HepG2 (cell line): ENCODE measurements around the gene MCRIP2. TPM values are rescaled to one million over a fixed set of nuclear protein-coding genes. Genes with fewer than 3 reads are reported as not detected.

Experiments used
- ATAC-seq: fragments of 200-7000 bp; cut with Tn5 transposase; 3 replicates; pipeline ENCODE4 v1.9.1; 2020; ENCODE audit warnings: mild to moderate bottlenecking, moderate library complexity
- BruUV-seq: library from RNA; stranded (reverse); fragments of 400-500 nt; replicated peaks from 2 replicates; lab custom pipeline; 2021; lab: Mats Ljungman, UMichigan
- CTCF ChIA-PET: fragments of 300-600 bp; formaldehyde crosslinking; extraction: SDS; loops from one replicate; lab custom pipeline; 2021; ENCODE audit warnings: low total read pairs, inconsistent platforms, low intra/inter-chr PET ratio; lab: Yijun Ruan, JAX
- POLR2A ChIA-PET: fragments of 350-600 bp; sonication (Branson Sonifier 250); formaldehyde crosslinking; loops from one replicate; lab custom pipeline; 2020; ENCODE audit warnings: antibody characterized with exemption, inconsistent platforms; lab: Yijun Ruan, JAX
- DNase-seq: peaks from one replicate; pipeline ENCODE4 v3.0.0-alpha.2; 2015; ENCODE audit warnings: low spot score
- FAIRE-seq: peaks from 3 replicates; lab custom pipeline; 2011; peaks lifted over from hg19 to GRCh38; lab: Jason Lieb, UNC
- H2AFZ ChIP-seq: one replicate; pipeline ENCODE4 v1.6.1; 2011; ENCODE audit warnings: low read length, inconsistent platforms
- H3K27ac ChIP-seq: fragments of 300-600 bp; 3 replicates; pipeline ENCODE4 v1.8.0; 2011; ENCODE audit warnings: mixed run types, mild to moderate bottlenecking, mixed read lengths, low read length, inconsistent platforms; ENCODE audit not compliant: insufficient read depth; ENCODE audit errors: extremely low read length
- H3K27me3 ChIP-seq, 2 experiments: fragments of 200-600 bp in 1 of 2; 2 replicates in 1 of 2; 3 replicates in 1 of 2; pipeline versions ENCODE4 v1.6.0 to v1.8.0; 2011; ENCODE audit warnings: low read length in 2 of 2, mild to moderate bottlenecking in 2 of 2, moderate library complexity in 2 of 2, inconsistent platforms in 1 of 2; ENCODE audit not compliant: insufficient read depth in 2 of 2, control insufficient read depth in 1 of 2
- H3K36me3 ChIP-seq, 2 experiments: fragments of 200-600 bp in 1 of 2; replicated peaks in 1 of 2; 2 replicates in 1 of 2; 3 replicates in 1 of 2; pipeline versions ENCODE4 v1.5.1 to v1.8.0; 2011; ENCODE audit warnings: low read length in 2 of 2, inconsistent platforms in 1 of 2; ENCODE audit not compliant: insufficient read depth in 2 of 2, control insufficient read depth in 1 of 2
- H3K4me1 ChIP-seq: 2 replicates; pipeline ENCODE4 v1.5.1; 2012; ENCODE audit warnings: low read length, inconsistent platforms; ENCODE audit not compliant: insufficient read depth
- H3K4me2 ChIP-seq: 2 replicates; pipeline ENCODE4 v1.6.0; 2011; ENCODE audit warnings: low read depth, low read length, inconsistent platforms
- H3K4me3 ChIP-seq, 3 experiments: fragments of 200-600 bp in 1 of 3; sonication (generic), shearing (Covaris generic) in 1 of 3; replicated peaks in 1 of 3; 2 replicates each; pipeline ENCODE4 v1.5.1; 2011 to 2016; ENCODE audit warnings: low read length in 3 of 3, inconsistent platforms in 2 of 3, low read depth in 2 of 3, mild to moderate bottlenecking in 2 of 3, control low read depth in 1 of 3, mixed read lengths in 1 of 3; ENCODE audit not compliant: insufficient read depth in 1 of 3
- H3K79me2 ChIP-seq: one replicate; pipeline ENCODE4 v1.6.1; 2011; ENCODE audit warnings: low read length, inconsistent platforms; ENCODE audit not compliant: insufficient read depth
- H3K9ac ChIP-seq: 2 replicates; pipeline ENCODE4 v1.6.0; 2011; ENCODE audit warnings: mild to moderate bottlenecking, low read depth, low read length, inconsistent platforms; ENCODE audit not compliant: insufficient read depth
- H3K9me3 ChIP-seq: 2 replicates; pipeline ENCODE4 v1.5.1; 2012; ENCODE audit warnings: mild to moderate bottlenecking, low read length
- H4K20me1 ChIP-seq: 2 replicates; pipeline ENCODE4 v1.6.0; 2011; ENCODE audit warnings: inconsistent platforms, mild to moderate bottlenecking, low read length, moderate library complexity; ENCODE audit not compliant: insufficient read depth
- ERF ChIP-seq: IDR thresholded peaks from 2 replicates; pipeline ENCODE4 v1.6.1; 2018; ENCODE audit warnings: missing biosample characterization, missing genetic modification reagents
- ETV5 ChIP-seq: IDR thresholded peaks from 2 replicates; pipeline ENCODE4 v1.6.1; 2018; ENCODE audit warnings: missing biosample characterization, missing genetic modification reagents, inconsistent platforms, borderline replicate concordance
- GABPA ChIP-seq, 2 experiments: IDR thresholded peaks; 2 replicates each; pipeline ENCODE4 v1.6.1; 2011 to 2016; ENCODE audit warnings: low read depth in 2 of 2, low read length in 1 of 2, missing biosample characterization in 1 of 2, missing genetic modification characterization in 1 of 2
- GMEB2 ChIP-seq: IDR thresholded peaks from 2 replicates; pipeline ENCODE4 v1.6.1; 2016; ENCODE audit warnings: missing biosample characterization, missing genetic modification reagents, low read depth
- HDAC2 ChIP-seq: sonication (generic); formaldehyde crosslinking; IDR thresholded peaks from 2 replicates; pipeline ENCODE4 v1.4.0; 2020; ENCODE audit warnings: missing genetic modification reagents
- NFE2 ChIP-seq: sonication (generic); formaldehyde crosslinking; IDR thresholded peaks from 2 replicates; pipeline ENCODE4 v1.4.0; 2020; ENCODE audit warnings: missing genetic modification reagents
- POLR2AphosphoS5 ChIP-seq: IDR thresholded peaks from 2 replicates; pipeline ENCODE4 v1.6.1; 2012; ENCODE audit warnings: low read depth, low read length
- RBM22 ChIP-seq: fragments of 200-400 bp; formaldehyde crosslinking; optimal IDR thresholded peaks from 2 replicates; pipeline ENCODE3; 2017; ENCODE audit warnings: mild to moderate bottlenecking, low read length, moderate library complexity
- THYN1 ChIP-seq: sonication (generic); formaldehyde crosslinking; IDR thresholded peaks from 2 replicates; pipeline ENCODE4 v1.8.1; 2023; ENCODE audit warnings: low read depth, mild to moderate bottlenecking, moderate library complexity, missing genetic modification reagents, borderline replicate concordance
- ZC3H13 ChIP-seq: sonication (generic); formaldehyde crosslinking; IDR thresholded peaks from 2 replicates; pipeline ENCODE4 v1.8.1; 2023; ENCODE audit warnings: mild to moderate bottlenecking, missing genetic modification reagents, moderate library complexity
- ZFAT ChIP-seq: sonication (generic); formaldehyde crosslinking; conservative IDR thresholded peaks from 2 replicates; pipeline ENCODE4 v1.8.1; 2023; ENCODE audit warnings: missing genetic modification reagents, inconsistent platforms
- ZFP82 ChIP-seq: sonication (generic); formaldehyde crosslinking; IDR thresholded peaks from 2 replicates; pipeline ENCODE4 v1.5.1; 2020; ENCODE audit warnings: mild to moderate bottlenecking, missing genetic modification reagents, borderline replicate concordance
- ZHX1 ChIP-seq: sonication (generic); formaldehyde crosslinking; IDR thresholded peaks from 2 replicates; pipeline ENCODE4 v1.8.1; 2022; ENCODE audit warnings: low read depth, mild to moderate bottlenecking, missing genetic modification reagents
- ZNF230 ChIP-seq: sonication (generic); formaldehyde crosslinking; IDR thresholded peaks from 2 replicates; pipeline ENCODE4 v1.4.0; 2020; ENCODE audit warnings: mild to moderate bottlenecking, missing genetic modification reagents
- ZNF333 ChIP-seq: sonication (generic); formaldehyde crosslinking; IDR thresholded peaks from 2 replicates; pipeline ENCODE4 v1.4.0; 2020; ENCODE audit warnings: mild to moderate bottlenecking, missing genetic modification reagents, borderline replicate concordance
- ZNF34 ChIP-seq: sonication (generic); formaldehyde crosslinking; IDR thresholded peaks from 2 replicates; pipeline ENCODE4 v1.4.0; 2020; ENCODE audit warnings: mild to moderate bottlenecking, missing genetic modification reagents, borderline replicate concordance
- ZNF382 ChIP-seq: sonication (generic); formaldehyde crosslinking; IDR thresholded peaks from 2 replicates; pipeline ENCODE4 v1.5.0; 2020; ENCODE audit warnings: missing genetic modification reagents, mild to moderate bottlenecking, borderline replicate concordance
- ZNF589 ChIP-seq: sonication (generic); formaldehyde crosslinking; conservative IDR thresholded peaks from 2 replicates; pipeline ENCODE4 v1.8.0; 2022; ENCODE audit warnings: mild to moderate bottlenecking, moderate library complexity, missing genetic modification reagents
- ZNF839 ChIP-seq: sonication (generic); formaldehyde crosslinking; IDR thresholded peaks from 2 replicates; pipeline ENCODE4 v1.4.0; 2020; ENCODE audit warnings: missing genetic modification reagents, mild to moderate bottlenecking, borderline replicate concordance
- WGBS: methylation state at CpG from one replicate; pipeline ENCODE4 v1.1.6; 2017; ENCODE audit warnings: low lambda C conversion rate; 5-methylcytosine and 5-hydroxymethylcytosine counted together
- in situ Hi-C: cut with HindIII; loops from 2 replicates; pipeline ENCODE4 v1.10.0; 2017; ENCODE audit warnings: low pct_unique_long_range_greater_than_20kb; ENCODE audit not compliant: extremely low pct_ligation_motif_present
- intact Hi-C: fragments of 100-400 bp; cut with micrococcal nuclease; formaldehyde crosslinking; loops from one replicate; pipeline ENCODE4 v1.10.0; 2022; ENCODE audit not compliant: unreplicated experiment
- polyA plus RNA-seq, 8 experiments: library from polyadenylated mRNA; depleted of rRNA in 3 of 8; stranded (reverse) in 7 of 8; unstranded in 1 of 8; fragments of >200 nt; fragmentation: Illumina TruSeq in 4 of 8; extraction: Trizol in 4 of 8; gene quantifications; 2 replicates each; pipeline versions ENCODE4 v1.2.1 to v1.2.3, GENCODE V29; 2011 to 2016; ENCODE audit warnings: low read depth in 4 of 8, missing spikeins in 1 of 8, mixed read lengths in 1 of 8; ENCODE audit not compliant: insufficient read depth in 1 of 8
- total RNA-seq, 5 experiments: library from RNA; depleted of rRNA; stranded (reverse); fragments of >200 nt; fragmentation: Illumina TruSeq; extraction: Trizol; gene quantifications; 2 replicates each; pipeline ENCODE4 v1.2.3, GENCODE V29; 2016; ENCODE audit warnings: low read depth in 1 of 5

Gene MCRIP2
- total and polyA plus RNA-seq, 2 of the 13 experiments (the other 11 are each of a cell fraction or from before 2014, with no cell fraction given), result 39.6 to 76.7 TPM

GRCh38 chr16:675884-676564, 34.4 kb downstream of the MCRIP2 start:
- peak overlapping the region; percentile 60 for H3K27ac ChIP-seq
- no peak for DNase-seq
- peak overlapping the region; percentile 42 to 74 (median 52); a peak in 5 of 6 replicates for H3K4me3 ChIP-seq
- H3K36me3 ChIP-seq, result peaks cover 14 to 24% of the 10 kb centered on the region in 2 experiments; a peak in 4 of 5 replicates
- H3K4me1 ChIP-seq, result peaks cover 36% of the 10 kb centered on the region
- H3K9me3 ChIP-seq, result no peaks in the 10 kb centered on the region
- ATAC-seq, result peak; percentile 10
- ChIA-PET POLR2A (interaction anchor here (0.8 to 1.9 kb wide), 6 partner anchors 8 to 44 kb away, joined by 3 to 12 read pairs (median 4); partner anchors contain the start of genes RHOT2, WDR24 and WDR90), CTCF (no interaction called here)
- 4% methylated on average over 4 of the region's 25 CpGs for WGBS
- 0 out of 2 replicates have a peak, but pooled peaks cover under 1% of the 10 kb centered on the region for H4K20me1 ChIP-seq
- in situ Hi-C loops (no loop called here), intact Hi-C loops (no loop called here)
- H2AFZ ChIP-seq, result no peak overlapping the region
- no peaks in the 10 kb centered on the region; a peak in 1 of 5 replicates for H3K27me3 ChIP-seq
- BruUV-seq, result no TSS peak
- peak overlapping the region; percentile 87 for H3K4me2 ChIP-seq
- FAIRE-seq, result no peak
- peak overlapping the region; percentile 58 for H3K9ac ChIP-seq
- H3K79me2 ChIP-seq, result peaks cover 3% of the 10 kb centered on the region
- TF ChIP-seq ZFP82 (no peak), ZNF382 (CRISPR knock-in tag) (no peak), POLR2AphosphoS5 (0 out of 2 replicates have a peak, but pooled peaks have one; percentile 24), RBM22 (no peak), ZNF589 (CRISPR knock-in tag) (no peak), ZHX1 (CRISPR knock-in tag) (no peak), ZNF333 (0 out of 2 replicates have a peak, but pooled peaks have one; percentile 14), ZNF230 (CRISPR knock-in tag) (no peak), GMEB2 (CRISPR knock-in tag) (no peak), THYN1 (CRISPR knock-in tag) (no peak), ERF (CRISPR knock-in tag) (0 out of 2 replicates have a peak, but pooled peaks have one; percentile 29), ZC3H13 (CRISPR knock-in tag) (no peak; the same call in 1 of the 2 replicates), ZNF839 (CRISPR knock-in tag) (no peak), HDAC2 (CRISPR knock-in tag) (no peak), GABPA (IDR thresholded peaks at IDR 0.05; ENCODE audit: low read depth, low read length) (no peak), GABPA (CRISPR knock-in tag; IDR thresholded peaks at IDR 0.05; ENCODE audit: low read depth) (peak; percentile 25; the same call in 1 of the 2 replicates), ZFAT (no peak), ZNF34 (CRISPR knock-in tag) (no peak), ETV5 (CRISPR knock-in tag) (no peak), NFE2 (CRISPR knock-in tag) (no peak)
